K562 (cell line): ENCODE measurements around the gene FMO2. TPM values are rescaled to one million over a fixed set of nuclear protein-coding genes. Genes with fewer than 3 reads are reported as not detected.
A peak's percentile ranks its signal among the peaks of the same experiment; 100 is the strongest.

Source experiments
- ATAC-seq: fragments of 200-7000 bp; cut with Tn5 transposase; 3 replicates; pipeline ENCODE4 v1.9.1; 2020; ENCODE audit warnings: moderate library complexity
- BruUV-seq: library from RNA; stranded (reverse); fragments of 400-500 nt; replicated peaks from 2 replicates; lab custom pipeline; 2021; lab: Mats Ljungman, UMichigan
- CTCF ChIA-PET: fragments of 300-600 bp; formaldehyde crosslinking; extraction: SDS; loops from one replicate; lab custom pipeline; 2021; ENCODE audit warnings: low intra/inter-chr PET ratio; lab: Yijun Ruan, JAX
- POLR2A ChIA-PET: fragments of 300-600, 350-650 bp; sonication (Branson Sonifier 250); formaldehyde crosslinking; extraction: SDS; loops from one replicate; lab custom pipeline; 2021; ENCODE audit warnings: antibody characterized with exemption, inconsistent platforms; lab: Yijun Ruan, JAX
- DNase-seq, 4 experiments: peaks; one replicate each; pipeline versions ENCODE4 v3.0.0 to v3.0.0-alpha.2; 2011 to 2018; ENCODE audit warnings: low spot score in 3 of 4, mixed read lengths in 3 of 4; ENCODE audit errors: extremely low read depth in 1 of 4
- FAIRE-seq: peaks from 2 replicates; lab custom pipeline; 2011; peaks lifted over from hg19 to GRCh38; lab: Jason Lieb, UNC
- H2AFZ ChIP-seq: 2 replicates; pipeline ENCODE4 v1.6.0; 2011; ENCODE audit warnings: low read depth, low read length, control low read depth, inconsistent platforms
- H3K27ac ChIP-seq: fragments of 200-600 bp; 3 replicates; pipeline ENCODE4 v1.8.0; 2011; ENCODE audit warnings: low read depth, mild to moderate bottlenecking, control low read depth, inconsistent platforms, low read length, moderate library complexity, mixed read lengths; ENCODE audit errors: extremely low read depth
- H3K27me3 ChIP-seq, 2 experiments: fragments of 300-600 bp in 1 of 2; 2 replicates in 1 of 2; 3 replicates in 1 of 2; pipeline versions ENCODE4 v1.6.0 to v1.8.0; 2011; ENCODE audit warnings: inconsistent platforms in 2 of 2, low read length in 2 of 2, mild to moderate bottlenecking in 1 of 2, mixed read lengths in 1 of 2, moderate library complexity in 1 of 2; ENCODE audit not compliant: control insufficient read depth in 2 of 2, insufficient read depth in 2 of 2
- H3K36me3 ChIP-seq: fragments of 300-600 bp; 3 replicates; pipeline ENCODE4 v1.8.0; 2011; ENCODE audit warnings: mild to moderate bottlenecking, low read length, inconsistent platforms; ENCODE audit not compliant: control insufficient read depth, insufficient read depth
- H3K4me1 ChIP-seq, 2 experiments: fragments of 200-600 bp in 1 of 2; replicated peaks in 1 of 2; 2 replicates in 1 of 2; 3 replicates in 1 of 2; pipeline versions ENCODE4 v1.5.1 to v1.8.0; 2011; ENCODE audit warnings: inconsistent platforms in 2 of 2, low read length in 2 of 2, mild to moderate bottlenecking in 1 of 2, mixed read lengths in 1 of 2, moderate library complexity in 1 of 2; ENCODE audit not compliant: control insufficient read depth in 2 of 2, insufficient read depth in 2 of 2
- H3K4me2 ChIP-seq: 2 replicates; pipeline ENCODE4 v1.6.1; 2011; ENCODE audit warnings: low read length, control low read depth, inconsistent platforms, mixed read lengths; ENCODE audit not compliant: insufficient read depth
- H3K4me3 ChIP-seq: fragments of 200-600 bp; sonication (generic), shearing (Covaris generic); 2 replicates; pipeline ENCODE4 v1.5.1; 2016; ENCODE audit warnings: control low read depth, inconsistent platforms
- H3K79me2 ChIP-seq: fragments of 200-600 bp; 3 replicates; pipeline ENCODE4 v1.8.0; 2011; ENCODE audit warnings: low read length, inconsistent platforms; ENCODE audit not compliant: control insufficient read depth, insufficient read depth
- H3K9ac ChIP-seq, 2 experiments: 2 replicates each; pipeline versions ENCODE4 v1.6.0 to v1.6.1; 2011; ENCODE audit warnings: low read depth in 2 of 2, low read length in 2 of 2, control low read depth in 1 of 2, inconsistent platforms in 1 of 2, mild to moderate bottlenecking in 1 of 2, mixed read lengths in 1 of 2; ENCODE audit not compliant: insufficient read depth in 1 of 2
- H3K9me1 ChIP-seq: one replicate; pipeline ENCODE4 v1.6.0; 2011; ENCODE audit warnings: inconsistent platforms, mild to moderate bottlenecking, low read length, moderate library complexity; ENCODE audit not compliant: control insufficient read depth, insufficient read depth
- H3K9me3 ChIP-seq: replicated peaks from 2 replicates; pipeline ENCODE4 v1.5.1; 2011; ENCODE audit warnings: low read depth, low read length, inconsistent platforms; ENCODE audit not compliant: control insufficient read depth, insufficient read depth
- H4K20me1 ChIP-seq: replicated peaks from 2 replicates; pipeline ENCODE4 v1.6.1; 2011; ENCODE audit warnings: low read length, inconsistent platforms, mixed read lengths; ENCODE audit not compliant: control insufficient read depth, insufficient read depth
- MEF2D ChIP-seq: conservative IDR thresholded peaks from 2 replicates; pipeline ENCODE4 v1.6.1; 2016; ENCODE audit warnings: low read depth, missing genetic modification characterization, missing compliant biosample characterization
- MTA3 ChIP-seq: fragments of 450-650 bp; formaldehyde crosslinking; IDR thresholded peaks from 2 replicates; pipeline ENCODE4 v1.6.1; 2017; ENCODE audit warnings: mild to moderate bottlenecking, borderline replicate concordance
- NFIC ChIP-seq: fragments of 450-650 bp; IDR thresholded peaks from 2 replicates; pipeline ENCODE4 v1.6.1; 2017; ENCODE audit warnings: mild to moderate bottlenecking, inconsistent platforms
- NFIX ChIP-seq: fragments of 250-450 bp; sonication (Bioruptor Pico); IDR thresholded peaks from 2 replicates; pipeline ENCODE4 v1.4.0; 2020; ENCODE audit warnings: low read depth, mild to moderate bottlenecking, moderate library complexity
- NRF1 ChIP-seq, 2 experiments: fragments of 450-650 bp; IDR thresholded peaks in 1 of 2; conservative IDR thresholded peaks in 1 of 2; 2 replicates each; pipeline ENCODE4 v1.6.1; 2014; ENCODE audit warnings: mild to moderate bottlenecking in 2 of 2
- STAT5A ChIP-seq: IDR thresholded peaks from 2 replicates; pipeline ENCODE4 v1.6.1; 2012; ENCODE audit warnings: low read length, inconsistent platforms, borderline replicate concordance
- STAT5B ChIP-seq: fragments of 250-450 bp; sonication (Bioruptor Pico); IDR thresholded peaks from 2 replicates; pipeline ENCODE4 v1.8.0; 2021; ENCODE audit warnings: mild to moderate bottlenecking, inconsistent platforms
- ZBTB1 ChIP-seq: sonication (generic); formaldehyde crosslinking; IDR thresholded peaks from 2 replicates; pipeline ENCODE4 v1.8.1; 2023; ENCODE audit warnings: missing genetic modification reagents, low read depth, mild to moderate bottlenecking, borderline replicate concordance
- WGBS: fragments of 100-300 bp; shearing (Covaris generic); methylation state at CpG from one replicate; pipeline ENCODE4 v1.1.6; 2016; ENCODE audit warnings: low coverage, mixed read lengths; ENCODE audit not compliant: insufficient coverage; ENCODE audit errors: missing lambda C conversion rate; 5-methylcytosine and 5-hydroxymethylcytosine counted together
- in situ Hi-C: fragments of 300-500 bp; cut with MboI; formaldehyde crosslinking; loops from 4 replicates; pipeline ENCODE4 v1.15.0; 2018; ENCODE audit warnings: inconsistent platforms, mixed read lengths
- intact Hi-C: fragments of 100-400 bp; cut with micrococcal nuclease; formaldehyde crosslinking; loops from 2 replicates; pipeline ENCODE4 v1.14.2; 2022
- polyA plus RNA-seq, 8 experiments: library from polyadenylated mRNA; depleted of rRNA in 4 of 8; stranded (reverse) in 5 of 8; unstranded in 3 of 8; fragments of >200 nt; fragmentation: Nextera tagmentation in 2 of 8; fragmentation: Illumina TruSeq in 1 of 8; extraction: Ambion mirVana in 2 of 8; extraction: Trizol in 1 of 8; gene quantifications; 2 replicates each; pipeline versions ENCODE4 v1.2.1 to v1.2.3, GENCODE V29; 2011 to 2014; ENCODE audit warnings: inconsistent platforms in 1 of 8, missing spikeins in 1 of 8
- total RNA-seq, 7 experiments: library from RNA; depleted of rRNA in 6 of 7; stranded (reverse); fragments of >200 nt in 6 of 7; fragmentation: Illumina TruSeq in 2 of 7; extraction: Trizol in 2 of 7; gene quantifications; 2 replicates each; pipeline versions ENCODE4 v1.2.1 to v1.2.3, GENCODE V29; 2011 to 2021; ENCODE audit warnings: low replicate concordance in 1 of 7
- TF ChIP-seq, protein P1 (sequence below): fragments of 450-650 bp; IDR thresholded peaks from 2 replicates; pipeline ENCODE4 v1.6.1; 2016; ENCODE audit warnings: low read depth, mild to moderate bottlenecking, moderate library complexity

FMO2 gene
- total and polyA plus RNA-seq, 9 of the 15 experiments (the other 6 are each of a cell fraction or from before 2014, with no cell fraction given): not detected

DNA sequence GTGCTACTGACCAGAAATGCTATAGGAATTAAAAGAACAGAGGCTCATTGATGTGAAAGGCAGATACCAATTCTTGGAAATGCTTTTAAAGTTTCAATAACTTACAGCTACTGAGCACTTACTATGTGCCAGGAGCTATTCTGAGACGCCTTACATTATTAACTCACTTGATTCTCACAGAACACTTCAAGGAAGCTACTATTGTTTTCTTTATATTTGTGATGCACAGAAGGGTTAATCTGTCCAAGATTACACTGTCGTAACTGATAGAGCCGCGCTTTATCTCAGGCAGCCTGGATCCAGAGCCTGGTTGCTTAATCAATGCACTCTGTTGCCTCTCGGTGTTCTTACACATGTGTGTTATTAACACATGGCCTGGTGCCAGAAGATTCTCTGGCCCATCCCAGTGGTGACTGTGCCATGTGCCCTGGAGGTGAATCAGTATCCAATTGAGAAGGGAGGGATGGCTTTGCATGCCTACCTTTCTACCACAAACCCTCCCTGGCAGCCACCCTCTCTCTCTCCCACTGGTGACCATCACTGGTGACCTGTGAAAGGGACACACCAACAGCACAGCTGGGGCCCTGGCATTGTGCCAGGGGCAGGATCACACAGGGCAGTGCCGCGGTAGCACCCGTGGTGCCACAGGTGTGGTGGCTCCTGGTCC, 72.0 kb downstream of the FMO2 start:
- POLR2A ChIA-PET: interaction anchor here (0.6 kb wide), 1 partner anchor 1162 kb away, joined by 3 read pairs; no protein-coding TSS in a partner anchor
- CTCF ChIA-PET: no interaction called here
- Histone ChIP-seq H3K36me3 (no peaks in the 10 kb centered on the region), H3K27me3 (peaks cover 0 to 5% of the 10 kb centered on the region in 2 experiments; a peak in 2 of 5 replicates), H3K9me3 (no peaks in the 10 kb centered on the region), H3K79me2 (no peaks in the 10 kb centered on the region), H3K4me3 (no peak overlapping the region), H3K27ac (no peak overlapping the region), H3K9ac (no peak overlapping the region), H3K4me1 (no peaks in the 10 kb centered on the region; a peak in 1 of 5 replicates), H3K4me2 (no peak overlapping the region), H3K9me1 (no peaks in the 10 kb centered on the region), H4K20me1 (no peaks in the 10 kb centered on the region), H2AFZ (no peak overlapping the region)
- DNase-seq (no peak), ATAC-seq (no peak), FAIRE-seq (no peak)
- in situ Hi-C loops (no loop called here), intact Hi-C loops (no loop called here)
- WGBS: 1% methylated on average over 8 of the region's 8 CpGs
- no TSS peak for BruUV-seq
- peak; percentile 27; the same call in 1 of the 2 replicates for TF ChIP-seq NFIX (CRISPR knock-in tag)
- TF ChIP-seq NRF1 (conservative IDR thresholded peaks at IDR 0.05 in 1 of 2, IDR thresholded peaks at IDR 0.05 in 1 of 2): no peak
- TF ChIP-seq STAT5A: no peak
- peak; percentile 81 for TF ChIP-seq NFIC

DNA sequence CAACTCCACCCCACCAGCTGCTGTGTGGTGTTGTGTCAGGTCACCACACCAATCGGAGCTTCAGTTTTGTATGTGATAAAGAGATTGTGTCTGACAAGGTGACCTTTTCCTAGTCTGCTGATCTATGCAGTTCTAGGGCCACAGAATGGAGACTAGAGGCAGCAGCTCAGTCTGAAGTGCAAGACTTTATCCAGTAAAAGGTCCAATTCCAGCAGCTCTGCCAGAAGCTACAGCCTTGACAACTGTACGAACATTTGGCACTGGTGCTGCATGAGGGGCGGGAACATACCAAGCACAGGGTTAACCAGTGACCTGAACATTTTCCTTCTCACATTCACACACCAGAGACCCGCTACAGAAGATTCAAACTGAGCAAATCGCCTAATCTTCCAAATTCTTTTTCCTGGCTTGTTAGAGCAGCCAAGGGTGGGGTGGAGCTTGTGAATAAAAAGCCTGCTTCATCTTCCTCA, 72.5 kb downstream of the FMO2 start:
- in situ Hi-C loops (no loop called here), intact Hi-C loops (no loop called here)
- DNase-seq: no peak
- Histone ChIP-seq H3K9me1 (no peaks in the 10 kb centered on the region), H4K20me1 (no peaks in the 10 kb centered on the region), H3K9me3 (no peaks in the 10 kb centered on the region), H3K4me3 (no peak overlapping the region), H3K9ac (no peak overlapping the region), H3K27ac (no peak overlapping the region), H3K4me2 (no peak overlapping the region), H3K36me3 (no peaks in the 10 kb centered on the region), H3K79me2 (no peaks in the 10 kb centered on the region), H3K4me1 (no peaks in the 10 kb centered on the region; a peak in 1 of 5 replicates), H3K27me3 (no peaks in the 10 kb centered on the region; a peak in 1 of 5 replicates), H2AFZ (no peak overlapping the region)
- CTCF ChIA-PET: no interaction called here
- POLR2A ChIA-PET: interaction anchor here (0.6 to 0.7 kb wide), 2 partner anchors 13 to 1163 kb away, joined by 3 read pairs; no protein-coding TSS in a partner anchor
- TF ChIP-seq ZBTB1 (CRISPR knock-in tag): no peak
- TF ChIP-seq STAT5B (CRISPR knock-in tag): no peak
- no peak for TF ChIP-seq MTA3
- TF ChIP-seq, protein P1, sequence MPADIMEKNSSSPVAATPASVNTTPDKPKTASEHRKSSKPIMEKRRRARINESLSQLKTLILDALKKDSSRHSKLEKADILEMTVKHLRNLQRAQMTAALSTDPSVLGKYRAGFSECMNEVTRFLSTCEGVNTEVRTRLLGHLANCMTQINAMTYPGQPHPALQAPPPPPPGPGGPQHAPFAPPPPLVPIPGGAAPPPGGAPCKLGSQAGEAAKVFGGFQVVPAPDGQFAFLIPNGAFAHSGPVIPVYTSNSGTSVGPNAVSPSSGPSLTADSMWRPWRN: no peak
- no peak for TF ChIP-seq MEF2D (tag)
- FAIRE-seq: no peak
- no peak for ATAC-seq
- WGBS: 0% methylated on average over 5 of the region's 5 CpGs
- no TSS peak for BruUV-seq
